Mucosa of rectum (tissue), 2 donors: Measurements from ENCODE around the gene PHRF1.
A peak's percentile ranks its signal among the peaks of the same experiment; 100 is the strongest.

Source experiments
- H3K27ac ChIP-seq, 2 donors: one replicate each; pipeline ENCODE4 v1.7.0; 2013; ENCODE audit warnings: inconsistent platforms in 2 of 2, low read depth in 2 of 2, low read length in 2 of 2
- H3K27me3 ChIP-seq, 2 donors: one replicate each; pipeline ENCODE4 v1.7.0; 2013; ENCODE audit warnings: low read length in 2 of 2; ENCODE audit not compliant: control insufficient read depth in 2 of 2, insufficient read depth in 2 of 2
- H3K36me3 ChIP-seq, 2 donors: one replicate each; pipeline ENCODE4 v1.7.0; 2013; ENCODE audit warnings: low read length in 2 of 2; ENCODE audit not compliant: control insufficient read depth in 2 of 2, insufficient read depth in 2 of 2
- H3K4me1 ChIP-seq, 2 donors: one replicate each; pipeline ENCODE4 v1.7.0; 2013; ENCODE audit warnings: low read length in 2 of 2, mild to moderate bottlenecking in 1 of 2; ENCODE audit not compliant: control insufficient read depth in 2 of 2, insufficient read depth in 2 of 2
- H3K4me3 ChIP-seq, 2 donors: one replicate each; pipeline ENCODE4 v1.7.0; 2013; ENCODE audit warnings: low read length in 2 of 2
- H3K9ac ChIP-seq, 2 donors: one replicate each; pipeline ENCODE4 v1.7.0; 2013; ENCODE audit warnings: low read length in 2 of 2, low read depth in 1 of 2, mild to moderate bottlenecking in 1 of 2
- H3K9me3 ChIP-seq, 2 donors: one replicate each; pipeline ENCODE4 v1.7.0; 2013; ENCODE audit warnings: low read length in 2 of 2; ENCODE audit not compliant: control insufficient read depth in 2 of 2
- donor health status: healthy.
- donor health status: Normal muscosa, but diverticular disease.

Gene PHRF1

GRCh38 chr11:559020-559620, 17.1 kb upstream of the PHRF1 start:
- Histone ChIP-seq H3K9ac (peak overlapping the region in 1 of 2 donors; percentile 19), H3K27me3 (peaks cover 4 to 6% of the 10 kb centered on the region in 2 donors), H3K36me3 (peaks cover 9 to 18% of the 10 kb centered on the region in 2 donors), H3K9me3 (no peaks in the 10 kb centered on the region), H3K4me3 (peak overlapping the region in 1 of 2 donors; percentile 33), H3K27ac (peak overlapping the region; percentile 62 to 63), H3K4me1 (peaks cover 36 to 45% of the 10 kb centered on the region in 2 donors)

- Histone ChIP-seq H3K9me3 (no peaks in the 10 kb centered on the region), H3K4me1 (peaks cover 29 to 39% of the 10 kb centered on the region in 2 donors), H3K27ac (peak overlapping the region; percentile 98 to 99), H3K36me3 (peaks cover 12 to 18% of the 10 kb centered on the region in 2 donors), H3K9ac (peak overlapping the region; percentile 77 to 99), H3K4me3 (peak overlapping the region; percentile 65 to 74), H3K27me3 (peaks cover 4 to 6% of the 10 kb centered on the region in 2 donors)
These were observed 16.5 kb upstream of the PHRF1 start for GRCh38 chr11:559712-560304.

GRCh38 chr11:560305-561147, 15.7 kb upstream of the PHRF1 start, which contains the start of the genes LMNTD2 and RASSF7:
Gene LMNTD2 (minus strand): TSS chr11:560738. CDS start chr11:560716, 22 bp downstream.
Gene RASSF7 (plus strand): TSS chr11:560970. CDS start chr11:561769, 799 bp downstream.
- Histone ChIP-seq H3K4me3 (peak within 1 kb of the TSS; percentile 77 to 78), H3K27me3 (peaks cover 4 to 6% of the 10 kb centered on the region in 2 donors), H3K4me1 (peaks cover 29 to 36% of the 10 kb centered on the region in 2 donors), H3K36me3 (peaks cover 12 to 18% of the 10 kb centered on the region in 2 donors), H3K9me3 (no peaks in the 10 kb centered on the region), H3K9ac (peak within 1 kb of the TSS; percentile 84 to 99), H3K27ac (peak within 1 kb of the TSS; percentile 98 to 99)

GRCh38 chr11:561148-562003, 14.9 kb upstream of the PHRF1 start:
- no peaks in the 10 kb centered on the region for H3K9me3 ChIP-seq
- H3K36me3 ChIP-seq, result peaks cover 12 to 18% of the 10 kb centered on the region in 2 donors
- H3K4me1 ChIP-seq, result peaks cover 29 to 36% of the 10 kb centered on the region in 2 donors
- H3K27me3 ChIP-seq, result peaks cover 3 to 6% of the 10 kb centered on the region in 2 donors
- H3K27ac ChIP-seq, result peak overlapping the region; percentile 98
- peak overlapping the region; percentile 84 to 97 for H3K9ac ChIP-seq
- peak overlapping the region; percentile 77 to 78 for H3K4me3 ChIP-seq

GRCh38 chr11:562046-562645, 14.1 kb upstream of the PHRF1 start:
- Histone ChIP-seq H3K4me1 (peaks cover 29 to 41% of the 10 kb centered on the region in 2 donors), H3K9ac (peak overlapping the region; percentile 61 to 97), H3K4me3 (peak overlapping the region; percentile 77 to 78)

GRCh38 chr11:563066-563811, 13.0 kb upstream of the PHRF1 start:
- Histone ChIP-seq H3K27ac (no peak overlapping the region), H3K9me3 (no peaks in the 10 kb centered on the region), H3K9ac (no peak overlapping the region), H3K4me1 (peaks cover 36 to 50% of the 10 kb centered on the region in 2 donors), H3K4me3 (no peak overlapping the region), H3K36me3 (peaks cover 14 to 18% of the 10 kb centered on the region in 2 donors), H3K27me3 (no peaks in the 10 kb centered on the region)

More at GRCh38 chr11:562046-562645, 14.1 kb upstream of the PHRF1 start:
- Histone ChIP-seq H3K27ac (peak overlapping the region; percentile 98), H3K27me3 (peaks cover 0 to under 1% of the 10 kb centered on the region in 2 donors), H3K9me3 (no peaks in the 10 kb centered on the region), H3K36me3 (peaks cover 12 to 18% of the 10 kb centered on the region in 2 donors)

GRCh38 chr11:563812-564578, 12.3 kb upstream of the PHRF1 start:
- Histone ChIP-seq H3K27me3 (no peaks in the 10 kb centered on the region), H3K4me3 (no peak overlapping the region), H3K9ac (no peak overlapping the region), H3K36me3 (peaks cover 14 to 18% of the 10 kb centered on the region in 2 donors), H3K4me1 (peaks cover 35 to 51% of the 10 kb centered on the region in 2 donors), H3K9me3 (no peaks in the 10 kb centered on the region), H3K27ac (no peak overlapping the region)

- Histone ChIP-seq H3K4me1 (peaks cover 26 to 46% of the 10 kb centered on the region in 2 donors), H3K27ac (no peak overlapping the region)
These were observed 10.3 kb upstream of the PHRF1 start for GRCh38 chr11:565921-566509.

More at GRCh38 chr11:565921-566509, 10.3 kb upstream of the PHRF1 start:
- H3K36me3 ChIP-seq, result peaks cover 14 to 18% of the 10 kb centered on the region in 2 donors
- no peaks in the 10 kb centered on the region for H3K27me3 ChIP-seq
- no peaks in the 10 kb centered on the region for H3K9me3 ChIP-seq
- no peak overlapping the region for H3K9ac ChIP-seq
- no peak overlapping the region for H3K4me3 ChIP-seq
